Measurements from ENCODE around the gene CHST14.

DNA sequence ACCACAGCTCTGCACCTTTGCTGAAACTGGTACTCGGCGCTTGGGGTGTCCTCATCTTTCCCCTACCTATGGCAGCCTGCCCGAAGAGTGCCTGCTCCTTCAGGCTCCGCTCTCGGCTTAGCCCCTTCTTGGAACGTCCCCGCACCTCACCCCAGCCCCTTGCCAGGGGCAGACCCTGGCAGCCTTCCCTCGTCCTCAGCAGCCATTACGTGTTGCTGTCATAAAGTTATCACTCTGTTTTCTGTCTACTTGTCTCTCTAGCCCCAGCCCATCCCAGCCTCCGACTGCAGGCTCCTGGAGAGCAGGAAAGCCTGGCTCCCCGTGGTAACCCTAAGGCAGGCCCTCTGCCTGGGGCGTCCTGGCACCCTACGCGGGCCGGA, 35.1 kb upstream of the CHST14 start:
- TF ChIP-seq SP1 (IDR thresholded peaks at IDR 0.05) = no peak
- no peak for TF ChIP-seq TARDBP (IDR thresholded peaks at IDR 0.05)
- TF ChIP-seq BHLHE40 (IDR thresholded peaks at IDR 0.05; ENCODE audit: borderline replicate concordance) = no peak
- no peak for TF ChIP-seq FOXA1 (IDR thresholded peaks at IDR 0.05)
- TF ChIP-seq HDGF (IDR thresholded peaks at IDR 0.05; ENCODE audit: borderline replicate concordance) = no peak
- no peak for TF ChIP-seq NFRKB (IDR thresholded peaks at IDR 0.05)
- no peak for TF ChIP-seq ELF4 (IDR thresholded peaks at IDR 0.05)
- TF ChIP-seq CTBP1 (IDR thresholded peaks at IDR 0.05; ENCODE audit: borderline replicate concordance) = no peak
- TF ChIP-seq FOXM1 (IDR thresholded peaks at IDR 0.05; ENCODE audit: borderline replicate concordance) = no peak

All from HEK293T (cell line).